HL-60/S4 treated with phorbol 12-myristate 13-acetate at 8.2 ng/mL for 4 days and 3 days (cell line): ENCODE measurements around the gene CEBPB.
"Not testable (repeated sequence)": the region's sequence is repeated elsewhere in the genome, so short reads cannot be mapped to it uniquely, and the experiment has no call there.

Experiments
- in situ Hi-C: fragments of 300-500 bp; cut with MboI; formaldehyde crosslinking; loops from 2 replicates; pipeline ENCODE4 v1.15.0; 2022; ENCODE audit warnings: low sequenced_read_pairs

CEBPB gene

DNA sequence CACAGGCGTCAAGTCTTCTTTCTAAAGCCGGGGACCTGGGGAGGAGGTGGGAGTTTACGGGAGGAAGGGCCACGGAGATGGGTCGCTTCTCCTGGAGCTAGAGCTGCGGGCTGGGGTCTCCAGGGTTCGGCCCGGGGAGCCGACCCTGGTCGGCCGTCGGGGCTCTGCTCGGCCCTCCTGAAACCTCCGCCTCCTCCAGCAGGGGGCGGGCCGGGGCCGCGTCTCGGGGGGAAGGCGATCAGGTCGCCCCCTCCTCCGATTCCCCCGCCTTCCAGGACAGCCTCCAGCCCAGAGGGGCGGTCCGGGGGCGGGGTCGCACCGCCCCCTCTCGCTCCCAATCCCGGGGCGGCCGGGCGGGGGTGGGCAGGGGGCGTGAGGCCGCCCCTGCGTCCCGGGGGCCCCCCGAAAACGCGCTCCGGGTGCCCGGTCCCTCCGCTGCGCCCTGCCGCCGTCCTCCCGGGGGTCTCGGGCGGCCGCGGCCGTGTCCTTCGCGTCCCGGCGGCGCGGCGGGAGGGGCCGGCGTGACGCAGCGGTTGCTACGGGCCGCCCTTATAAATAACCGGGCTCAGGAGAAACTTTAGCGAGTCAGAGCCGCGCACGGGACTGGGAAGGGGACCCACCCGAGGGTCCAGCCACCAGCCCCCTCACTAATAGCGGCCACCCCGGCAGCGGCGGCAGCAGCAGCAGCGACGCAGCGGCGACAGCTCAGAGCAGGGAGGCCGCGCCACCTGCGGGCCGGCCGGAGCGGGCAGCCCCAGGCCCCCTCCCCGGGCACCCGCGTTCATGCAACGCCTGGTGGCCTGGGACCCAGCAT lies at the start of gene CEBPB:
TSS of gene CEBPB (plus strand) at position 580 of the 814 bp plus-strand sequence. CDS start at position 784, 204 bp downstream.
- in situ Hi-C loops: no loop called here

DNA sequence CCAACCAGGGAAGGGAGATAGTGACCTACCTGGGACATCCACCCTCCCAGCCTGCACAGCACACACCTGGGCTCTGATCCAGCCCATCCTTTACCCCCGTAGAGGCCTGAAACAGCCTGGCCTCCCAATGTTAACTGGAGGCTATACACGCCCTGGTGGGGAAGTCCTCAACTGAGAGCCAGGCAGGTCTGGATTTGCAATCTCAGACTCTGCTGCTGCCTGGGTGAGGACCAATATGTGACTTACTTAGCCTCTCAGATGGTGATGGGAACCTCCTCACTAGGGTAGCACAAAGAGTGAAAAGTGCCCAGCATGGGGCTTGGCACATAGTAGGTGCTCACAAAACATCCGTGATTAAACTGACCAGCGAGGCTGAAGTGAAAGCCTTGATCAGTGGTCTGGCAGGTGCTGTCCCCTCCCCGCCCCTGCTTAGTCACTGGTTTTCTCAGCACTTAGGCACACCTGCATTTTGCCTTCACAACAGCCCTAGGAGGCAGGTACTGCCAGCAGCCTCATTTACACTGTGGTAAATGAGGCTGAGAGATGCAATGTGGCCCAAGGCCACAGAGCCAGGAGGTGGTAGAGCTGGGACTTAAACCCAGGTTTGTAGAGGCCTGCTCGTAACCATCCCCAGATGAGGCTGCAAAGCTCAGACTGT lies 49.5 kb upstream of the CEBPB start:
- in situ Hi-C loops: no loop called here

DNA sequence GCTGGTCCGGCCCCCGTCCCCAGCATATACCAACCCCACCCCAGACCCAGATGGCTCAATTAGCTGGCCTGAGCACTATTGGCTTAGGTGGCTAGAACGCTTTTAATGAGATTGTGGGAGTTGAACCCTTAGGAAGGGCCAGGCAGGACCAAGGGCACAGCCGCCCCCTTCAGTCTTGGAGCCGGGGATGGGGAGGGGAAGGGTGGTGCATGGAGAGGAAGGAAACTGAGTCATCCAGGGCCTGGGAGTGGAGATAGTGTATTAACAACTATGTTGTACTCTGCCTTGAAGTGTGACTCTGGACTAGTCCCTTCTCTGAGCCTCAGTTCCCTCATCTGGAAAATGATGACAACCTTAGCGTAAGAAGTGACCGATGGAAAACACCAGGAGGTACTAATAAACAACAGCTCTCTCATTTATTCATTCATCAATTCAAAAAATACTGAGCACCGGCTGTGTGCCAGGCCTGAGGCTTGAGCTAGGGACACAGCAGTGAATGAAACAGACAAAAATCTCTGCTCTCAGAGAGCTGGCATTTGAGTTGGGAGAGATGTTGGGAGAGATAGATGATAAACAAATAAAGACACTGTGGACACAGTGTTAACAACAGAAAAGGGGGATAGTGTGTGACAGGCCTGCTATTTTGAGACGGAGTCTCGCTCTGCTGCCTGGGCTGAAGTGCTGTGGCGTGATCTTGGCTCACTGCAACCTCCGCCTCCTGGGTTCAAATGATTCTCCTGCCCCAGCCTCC lies 48.6 kb upstream of the CEBPB start:
- in situ Hi-C loops: no loop called here

DNA sequence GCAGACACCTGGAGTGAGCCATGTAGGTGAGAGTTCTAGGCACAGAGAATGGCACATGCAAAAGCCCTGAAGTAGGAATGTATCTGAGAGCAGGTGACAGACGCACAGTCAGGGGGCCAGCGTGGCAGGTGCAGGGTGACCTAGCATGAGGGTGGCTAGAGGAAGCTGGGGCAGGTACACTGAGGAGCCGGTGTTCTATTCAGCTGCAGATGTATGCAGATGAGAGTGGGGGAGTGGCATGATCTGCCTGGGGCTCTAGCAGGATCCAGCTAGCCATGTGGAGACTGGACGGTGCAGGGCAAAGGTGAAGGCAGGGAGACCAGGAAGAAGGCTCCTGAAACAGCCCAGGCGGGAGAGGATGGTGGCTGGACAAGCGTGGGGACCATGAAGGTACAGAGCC lies 47.8 kb upstream of the CEBPB start:
- in situ Hi-C loops: no loop called here

DNA sequence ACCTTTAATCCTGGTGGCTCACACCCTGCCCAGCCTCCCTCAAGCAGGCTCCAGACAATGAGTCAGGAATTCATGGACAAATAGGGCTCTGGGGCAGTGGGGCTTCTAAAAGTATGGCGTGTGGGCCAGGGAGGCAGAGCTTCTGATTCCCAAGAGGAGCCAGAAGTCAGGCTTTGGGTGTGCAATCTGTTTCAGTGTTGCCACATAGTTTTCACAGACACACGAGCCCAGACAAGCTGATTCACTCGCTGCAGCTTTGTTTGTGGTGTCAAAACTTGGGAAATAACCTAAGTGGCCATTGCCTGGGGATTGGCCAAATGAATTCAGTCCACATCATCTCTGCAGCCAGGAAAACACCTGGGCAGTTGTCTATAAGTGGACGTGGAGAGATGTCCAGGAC lies 46.3 kb upstream of the CEBPB start:
- in situ Hi-C loops: no loop called here

DNA sequence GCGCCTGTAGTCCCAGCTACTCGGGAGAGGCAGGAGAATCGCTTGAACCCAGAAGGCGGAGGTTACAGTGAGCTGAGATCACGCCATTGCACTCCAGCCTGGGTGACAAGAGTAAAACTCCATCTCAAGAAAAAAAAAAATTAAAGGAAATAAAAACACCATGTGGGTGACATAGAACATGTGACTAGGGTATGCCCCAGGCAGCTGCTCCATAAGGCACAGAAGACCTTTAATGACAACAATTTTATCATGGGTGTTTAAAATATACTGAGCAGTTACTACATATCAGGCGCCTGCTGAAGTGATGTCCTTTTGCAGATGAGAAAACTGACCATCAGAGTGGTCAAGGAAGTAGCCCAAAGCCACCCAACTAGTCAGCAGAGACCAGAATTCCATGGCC lies 45.1 kb upstream of the CEBPB start:
- in situ Hi-C loops: no loop called here

DNA sequence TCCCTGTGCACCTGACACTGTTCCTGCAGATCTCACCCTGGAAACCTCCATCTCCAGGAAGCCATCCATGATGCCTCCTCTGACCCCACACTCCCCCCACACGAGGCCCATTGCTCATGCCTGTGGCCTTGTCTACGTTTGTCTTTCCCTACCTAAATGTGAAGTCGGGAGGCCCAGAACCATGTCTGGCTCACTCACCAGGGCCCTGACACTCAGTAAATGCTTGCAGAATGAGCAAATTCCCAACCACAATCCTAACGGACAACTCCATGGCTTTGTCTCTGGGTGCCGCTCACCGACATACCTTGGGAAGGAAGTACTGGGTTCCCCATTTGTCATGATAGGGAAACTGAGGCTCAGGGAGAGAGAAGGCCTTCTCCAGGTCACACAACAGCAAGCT lies 44.4 kb upstream of the CEBPB start:
- in situ Hi-C loops: no loop called here

DNA sequence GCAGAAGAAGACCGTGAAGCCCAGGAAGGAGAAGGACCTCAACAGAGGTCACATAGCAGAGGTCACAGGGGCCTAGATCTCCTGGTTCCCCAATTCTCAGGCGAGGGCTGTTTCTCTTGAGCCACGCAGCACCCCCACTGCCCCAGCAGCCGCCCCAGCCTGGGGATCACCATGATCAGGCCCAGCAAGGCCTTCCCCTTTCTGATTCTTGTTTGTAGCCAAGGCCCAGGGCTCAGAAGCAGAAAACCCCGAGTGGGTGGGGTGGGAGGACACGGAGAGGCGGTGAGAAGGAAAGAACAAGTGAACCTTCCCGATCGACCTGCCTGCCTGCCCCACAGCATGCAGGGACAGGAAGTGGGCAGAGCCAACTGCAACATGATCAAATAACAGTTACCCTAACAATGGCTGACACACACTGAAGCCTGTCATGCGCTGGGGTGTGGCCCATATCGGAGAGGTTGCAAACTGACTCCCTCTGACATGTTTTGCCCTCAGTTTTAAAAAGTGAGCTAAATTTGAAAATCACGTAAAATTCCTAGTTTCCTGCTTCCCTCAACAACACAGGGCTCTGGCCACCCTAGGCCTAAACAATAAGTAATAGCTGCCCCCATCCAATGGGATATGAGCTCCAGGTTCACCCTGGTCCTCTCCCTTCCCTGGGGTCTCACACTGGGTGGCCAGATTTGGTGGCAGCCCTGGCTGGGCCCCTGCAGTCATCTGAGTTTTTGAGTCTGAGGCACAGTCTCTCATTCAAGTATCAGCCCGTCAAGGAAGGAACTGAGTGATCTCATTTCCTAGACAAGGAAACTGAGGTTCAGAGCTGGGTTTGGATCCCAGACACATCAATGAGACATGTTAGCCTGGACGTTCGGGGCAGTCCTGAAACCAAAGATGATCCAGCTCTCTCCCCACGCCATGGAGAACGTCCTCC lies 43.6 kb upstream of the CEBPB start:
- in situ Hi-C loops: no loop called here

DNA sequence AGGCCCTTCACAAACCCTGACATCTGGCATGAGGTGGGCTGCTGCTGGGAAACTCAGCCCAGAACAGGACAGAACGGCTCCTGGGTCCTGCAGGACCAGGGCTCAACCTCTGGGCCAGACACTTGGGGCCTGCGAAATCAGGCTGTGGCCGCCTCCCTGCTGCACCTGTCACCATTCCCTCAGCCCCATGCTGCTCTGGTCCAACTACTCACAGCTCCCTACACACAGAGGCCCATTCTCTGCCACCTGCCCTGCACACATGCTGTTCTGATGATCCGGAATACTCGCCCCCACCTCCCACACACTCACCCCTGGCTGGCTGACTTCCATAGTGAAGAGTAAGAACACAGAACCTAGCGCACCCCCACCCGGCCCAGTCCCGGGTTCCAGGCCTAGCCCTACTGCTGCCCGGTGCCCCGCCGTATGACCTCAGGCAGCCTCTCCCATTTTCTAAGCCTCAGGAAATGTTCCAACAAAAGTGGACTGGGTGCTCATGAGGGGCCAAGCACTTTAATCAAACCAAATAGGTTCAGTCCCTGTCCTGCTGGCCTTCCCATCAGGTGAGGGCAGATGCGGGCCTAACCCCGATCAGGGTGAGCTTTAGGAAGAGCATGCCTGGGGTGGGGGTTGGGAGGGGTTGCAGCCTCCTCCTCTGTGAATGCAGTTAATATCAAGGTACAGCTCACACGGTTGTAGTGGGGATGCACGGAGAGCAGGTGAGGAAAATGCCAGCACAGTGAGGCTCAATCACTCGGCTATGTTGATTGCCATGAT lies 41.0 kb upstream of the CEBPB start:
- in situ Hi-C loops: no loop called here

DNA sequence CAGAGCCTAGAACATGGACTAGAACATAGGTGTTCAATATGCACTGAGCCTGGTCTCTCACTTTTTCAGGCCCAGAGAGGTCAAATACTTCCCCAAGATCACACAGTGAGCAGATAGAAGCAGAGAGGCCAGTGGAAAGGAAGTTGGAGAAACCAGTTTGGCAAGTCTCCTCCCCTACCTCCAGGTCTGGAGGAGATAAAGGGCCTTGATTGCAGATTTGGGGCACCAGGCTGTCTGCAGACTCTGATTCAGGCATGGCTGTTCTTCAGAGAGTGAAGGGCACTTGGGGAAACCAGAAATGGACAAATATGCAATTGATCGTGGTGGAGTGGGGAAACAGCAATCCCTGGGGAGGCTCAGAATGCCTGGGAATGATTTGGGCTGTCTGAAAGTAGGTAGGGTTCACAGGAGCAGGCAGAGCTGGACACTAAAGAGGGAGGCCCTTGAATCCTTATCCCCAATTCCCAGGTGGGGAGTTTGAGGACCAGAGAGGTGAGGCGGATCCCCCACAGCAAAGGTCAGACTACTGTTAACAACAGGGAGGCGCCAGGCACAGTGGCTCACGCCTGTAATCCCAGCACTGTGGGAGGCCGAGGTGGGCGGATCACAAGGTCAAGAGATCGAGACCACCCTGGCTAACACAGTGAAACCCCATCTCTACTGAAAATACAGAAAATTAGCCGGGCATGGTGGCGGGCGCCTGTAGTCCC lies 39.4 kb upstream of the CEBPB start:
- in situ Hi-C loops: no loop called here

DNA sequence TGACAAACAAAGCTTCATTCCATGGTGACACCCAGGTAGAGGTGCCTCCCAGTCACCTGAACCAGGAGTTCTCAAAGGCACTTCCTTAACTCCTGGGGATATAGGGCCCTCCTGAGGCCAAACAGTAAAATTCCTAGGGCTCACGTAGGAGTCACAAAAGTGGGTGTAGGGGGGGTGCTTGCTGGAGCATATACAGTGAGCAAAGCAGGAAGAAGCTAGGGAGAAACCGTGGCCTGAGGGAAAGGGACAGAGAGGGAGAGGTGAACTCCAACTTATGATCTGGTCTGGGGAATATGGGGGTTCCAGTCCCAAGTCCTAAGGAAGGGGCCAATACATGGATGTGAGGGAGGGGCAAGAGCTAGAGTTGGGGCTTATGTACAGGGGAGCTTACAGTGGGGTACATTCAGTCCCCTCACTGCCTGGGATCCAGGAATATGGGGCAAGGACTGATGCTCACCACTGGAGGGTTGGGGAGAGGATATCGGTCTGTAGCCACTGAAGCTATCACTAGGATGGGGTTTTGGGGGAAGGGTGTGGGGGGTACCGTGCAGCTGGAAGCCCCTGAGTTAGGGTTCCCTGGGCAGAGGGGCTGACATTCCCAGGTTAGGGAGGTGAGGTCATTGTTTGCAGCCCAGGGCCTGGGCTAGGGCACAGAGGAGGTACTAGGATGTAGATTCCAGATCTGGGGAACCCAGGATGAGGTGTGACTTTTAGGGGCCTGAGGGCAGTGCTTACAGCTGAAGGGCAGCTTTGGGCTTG lies 38.1 kb upstream of the CEBPB start:
- in situ Hi-C loops: no loop called here

DNA sequence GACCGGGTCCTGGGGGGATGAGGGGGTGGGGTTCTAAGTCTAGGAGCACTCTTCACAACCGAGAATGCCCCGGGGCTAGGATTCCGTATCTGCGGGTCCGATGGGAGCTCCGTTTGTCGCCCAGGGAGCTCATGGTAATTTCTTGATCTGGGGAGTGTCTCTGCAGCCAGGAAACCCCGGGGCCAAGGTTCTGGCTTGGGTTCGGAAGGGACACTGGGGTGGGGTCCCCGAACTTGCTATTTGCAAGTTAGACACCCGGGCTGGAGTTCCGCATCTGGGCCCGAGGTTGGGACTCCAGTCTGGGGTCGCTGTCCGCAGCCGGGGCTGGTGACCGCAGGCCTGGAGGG lies 37.5 kb upstream of the CEBPB start:
- in situ Hi-C loops: no loop called here

DNA sequence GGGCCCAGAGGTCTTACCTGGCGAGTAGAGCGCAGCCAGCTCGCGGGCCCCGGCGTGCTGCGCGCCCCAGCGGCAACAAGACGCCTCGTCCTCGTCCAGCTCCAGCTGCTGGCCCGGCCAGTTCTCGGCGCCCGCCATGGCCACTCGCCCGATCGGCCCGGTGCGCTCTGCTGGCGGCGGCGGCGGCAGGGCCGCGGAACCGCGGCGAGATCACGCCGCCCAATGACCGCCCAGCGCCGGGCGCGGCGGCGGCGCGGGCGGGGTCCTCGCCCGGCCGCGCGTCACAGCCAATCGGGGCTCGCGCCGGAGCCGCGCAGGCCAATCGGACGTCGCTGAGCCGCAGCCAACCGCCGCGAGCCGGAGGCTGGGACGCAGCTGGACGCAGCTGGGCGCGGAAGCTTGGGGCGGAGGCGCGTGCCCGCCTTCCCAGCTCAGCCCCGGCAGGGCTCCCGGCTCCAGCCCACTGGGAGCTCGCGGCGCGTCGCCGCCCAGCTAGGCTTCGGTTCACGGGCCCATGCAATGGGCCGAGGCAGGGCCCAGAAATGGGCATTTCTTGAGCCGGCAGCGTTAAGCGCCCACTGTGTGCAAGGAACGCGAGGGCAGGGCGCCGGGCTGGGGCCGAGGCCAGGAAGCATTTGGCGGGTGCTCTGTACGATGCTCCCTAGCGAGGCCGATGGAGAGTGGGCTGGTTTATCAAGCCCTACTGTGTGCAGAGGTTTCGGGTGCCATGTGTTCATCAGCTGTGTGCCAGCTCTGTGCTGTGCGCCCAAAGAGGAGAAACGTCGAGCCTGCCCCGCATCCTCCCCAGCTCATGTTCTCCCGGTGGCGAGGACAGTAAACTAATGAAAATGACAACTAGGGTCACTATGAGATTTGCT lies 36.9 kb upstream of the CEBPB start, which contains the start of gene PEDS1:
TSS of gene PEDS1 (minus strand) at position 224 of the 878 bp plus-strand sequence. CDS start at position 138, 86 bp downstream.
- in situ Hi-C loops: no loop called here

DNA sequence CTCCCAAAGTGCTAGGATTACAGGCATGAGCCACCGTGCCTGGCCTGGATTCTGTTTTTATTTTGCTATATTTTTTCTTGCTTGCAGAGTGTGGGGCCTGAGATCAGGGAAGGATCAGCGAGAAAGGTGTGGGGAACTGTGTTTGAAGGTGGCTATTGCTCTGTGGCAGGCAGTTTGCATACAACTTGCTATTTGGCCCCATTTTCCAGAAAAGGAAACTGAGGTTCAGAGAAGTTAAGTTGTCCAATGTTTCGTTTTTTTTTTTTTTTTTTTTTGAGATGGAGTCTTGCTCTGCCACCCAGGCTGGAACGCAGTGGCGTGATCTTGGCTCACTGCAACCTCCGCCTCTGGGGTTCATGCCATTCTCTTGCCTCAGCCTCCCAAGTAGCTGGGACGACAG lies 29.1 kb upstream of the CEBPB start:
- in situ Hi-C loops: not testable (repeated sequence)

DNA sequence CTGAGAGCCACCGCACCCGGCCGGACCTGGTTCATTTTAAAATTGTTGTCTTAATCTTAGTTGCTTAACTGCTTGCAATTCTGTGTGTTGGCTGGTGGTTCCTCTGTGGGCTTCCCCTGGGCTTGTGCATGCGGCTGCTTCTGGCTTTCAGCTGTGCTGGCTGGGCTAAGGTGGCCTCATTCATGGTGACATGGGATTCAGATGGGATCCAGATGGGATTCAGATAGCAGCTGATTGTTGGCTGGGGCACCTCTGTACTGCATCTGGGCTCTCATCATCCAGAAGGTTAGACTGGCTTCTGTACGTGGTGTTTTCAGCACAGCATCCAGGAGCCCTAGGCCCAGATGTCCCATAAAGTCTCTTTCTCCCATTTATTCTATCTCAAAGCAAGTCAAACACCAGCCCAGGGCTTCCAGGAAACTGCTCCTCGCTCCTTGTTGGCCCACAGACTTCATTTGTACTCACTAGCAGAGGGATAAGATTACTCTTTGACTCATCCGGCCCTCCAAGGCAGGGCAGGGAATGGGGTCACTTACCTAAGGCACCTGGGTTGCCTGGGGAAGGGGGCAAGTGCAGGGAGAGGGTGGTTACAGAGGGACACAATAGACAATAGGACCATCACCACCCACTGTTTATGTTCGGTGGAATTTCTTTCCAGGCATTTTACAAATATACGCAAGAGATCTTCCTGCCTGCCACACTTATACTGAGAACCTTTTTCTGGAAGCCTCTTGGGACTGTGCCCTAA lies 26.9 kb upstream of the CEBPB start:
- in situ Hi-C loops: no loop called here

DNA sequence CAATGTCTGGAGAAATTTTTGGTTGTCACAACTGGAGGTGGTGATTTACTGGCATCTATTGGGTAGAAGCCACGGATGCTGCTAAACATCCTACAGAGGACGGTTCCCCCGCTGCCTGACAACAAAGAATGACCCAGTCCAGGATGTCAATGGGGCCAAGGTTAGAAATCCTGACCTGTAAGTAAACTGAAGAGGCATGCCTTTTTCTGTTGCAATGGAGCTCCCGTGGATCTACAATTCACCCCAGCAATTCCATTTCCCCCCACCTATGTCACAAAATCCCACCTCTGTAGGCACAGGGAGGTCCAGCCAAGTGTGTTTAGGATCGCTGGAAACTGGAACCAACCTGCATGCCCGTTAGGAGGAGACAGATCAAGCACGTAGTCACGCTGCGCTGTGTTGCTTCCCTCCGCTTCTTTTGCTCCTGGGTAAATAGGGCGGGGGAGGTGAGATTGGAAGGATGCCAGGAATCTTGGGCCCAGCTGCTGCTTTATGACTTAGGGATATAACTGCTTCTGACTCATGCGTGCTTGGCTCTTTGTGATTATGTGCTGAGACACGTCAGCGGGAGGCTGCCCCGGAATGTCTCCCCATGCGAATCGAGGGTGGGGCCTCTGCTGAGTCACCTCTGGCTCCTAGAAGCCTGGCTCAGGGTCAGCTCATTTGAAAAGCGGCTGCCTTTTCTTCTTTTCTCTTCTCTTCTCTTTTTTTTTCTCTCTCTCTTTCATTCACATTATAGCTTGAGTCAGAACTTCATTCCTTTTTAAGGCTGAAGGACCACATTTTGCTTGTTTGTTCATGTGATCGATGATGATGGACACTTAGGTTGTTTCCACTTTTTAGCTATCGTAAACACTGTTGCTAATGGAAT lies 24.7 kb upstream of the CEBPB start:
- in situ Hi-C loops: no loop called here
